ENCODE data around the gene VANGL2.

VANGL2 gene

GRCh38 chr1:160363951-160364735 is 36.2 kb upstream of the VANGL2 start:
- ATAC-seq, result no peak
- no peak for TF ChIP-seq PPARA (CRISPR knock-in tag; IDR thresholded peaks at IDR 0.05; ENCODE audit: borderline replicate concordance)
- TF ChIP-seq BACH2 (CRISPR knock-in tag; IDR thresholded peaks at IDR 0.05; ENCODE audit: borderline replicate concordance), result no peak
- no peak for TF ChIP-seq TCF4 (CRISPR knock-in tag; IDR thresholded peaks at IDR 0.05; ENCODE audit: borderline replicate concordance)
- TF ChIP-seq CSDC2 (CRISPR knock-in tag; IDR thresholded peaks at IDR 0.05), result no peak
- TF ChIP-seq ZNF8 (CRISPR knock-in tag; IDR thresholded peaks at IDR 0.05), result no peak
- TF ChIP-seq ISL1 (CRISPR knock-in tag; IDR thresholded peaks at IDR 0.05), result no peak
- TF ChIP-seq, protein P1, sequence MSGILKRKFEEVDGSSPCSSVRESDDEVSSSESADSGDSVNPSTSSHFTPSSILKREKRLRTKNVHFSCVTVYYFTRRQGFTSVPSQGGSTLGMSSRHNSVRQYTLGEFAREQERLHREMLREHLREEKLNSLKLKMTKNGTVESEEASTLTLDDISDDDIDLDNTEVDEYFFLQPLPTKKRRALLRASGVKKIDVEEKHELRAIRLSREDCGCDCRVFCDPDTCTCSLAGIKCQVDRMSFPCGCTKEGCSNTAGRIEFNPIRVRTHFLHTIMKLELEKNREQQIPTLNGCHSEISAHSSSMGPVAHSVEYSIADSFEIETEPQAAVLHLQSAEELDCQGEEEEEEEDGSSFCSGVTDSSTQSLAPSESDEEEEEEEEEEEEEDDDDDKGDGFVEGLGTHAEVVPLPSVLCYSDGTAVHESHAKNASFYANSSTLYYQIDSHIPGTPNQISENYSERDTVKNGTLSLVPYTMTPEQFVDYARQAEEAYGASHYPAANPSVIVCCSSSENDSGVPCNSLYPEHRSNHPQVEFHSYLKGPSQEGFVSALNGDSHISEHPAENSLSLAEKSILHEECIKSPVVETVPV (CRISPR knock-in tag; IDR thresholded peaks at IDR 0.05), result no peak
- no peak for TF ChIP-seq RARB (CRISPR knock-in tag; IDR thresholded peaks at IDR 0.05)
- no peak for TF ChIP-seq ESRRG (CRISPR knock-in tag; IDR thresholded peaks at IDR 0.05)
- no peak for TF ChIP-seq POU6F1 (CRISPR knock-in tag; IDR thresholded peaks at IDR 0.05; ENCODE audit: borderline replicate concordance, low read depth)
- TF ChIP-seq TSHZ2 (CRISPR knock-in tag; IDR thresholded peaks at IDR 0.05), result no peak
- no peak for TF ChIP-seq GLIS3 (CRISPR knock-in tag; IDR thresholded peaks at IDR 0.05)
- no peak for TF ChIP-seq TOX (CRISPR knock-in tag; IDR thresholded peaks at IDR 0.05; ENCODE audit: borderline replicate concordance)
- no peak for TF ChIP-seq ARNTL (CRISPR knock-in tag; IDR thresholded peaks at IDR 0.05; ENCODE audit: borderline replicate concordance, low read depth)
- no peak for TF ChIP-seq ZNF70 (CRISPR knock-in tag; IDR thresholded peaks at IDR 0.05)
- no peak for TF ChIP-seq ZFP3 (CRISPR knock-in tag; IDR thresholded peaks at IDR 0.05)

DNA sequence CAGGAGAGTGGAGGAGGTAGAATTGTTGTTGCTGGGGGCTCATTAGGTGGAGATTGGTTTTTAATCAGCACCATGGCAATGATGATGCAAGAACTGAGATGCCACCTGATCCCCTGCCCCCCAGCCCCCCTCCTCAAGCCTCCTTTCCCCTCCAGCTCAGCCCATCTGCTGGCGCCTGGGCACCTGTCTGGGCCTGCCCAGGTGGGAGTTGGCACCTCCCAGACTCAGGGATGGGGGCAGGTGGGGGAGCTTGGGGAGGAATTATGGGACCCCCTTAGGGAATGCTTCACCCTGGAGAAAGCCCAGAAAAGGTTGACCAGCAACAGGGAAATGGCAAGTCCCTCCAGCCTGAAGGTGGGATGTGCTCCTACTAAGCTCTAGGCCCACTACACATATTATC is 35.0 kb upstream of the VANGL2 start:
- ATAC-seq, result no peak
- TF ChIP-seq TOX (CRISPR knock-in tag; IDR thresholded peaks at IDR 0.05; ENCODE audit: borderline replicate concordance) (no peak), CREB5 (CRISPR knock-in tag; IDR thresholded peaks at IDR 0.05; ENCODE audit: low read depth) (no peak), BACH2 (CRISPR knock-in tag; IDR thresholded peaks at IDR 0.05; ENCODE audit: borderline replicate concordance) (no peak), CSDC2 (CRISPR knock-in tag; IDR thresholded peaks at IDR 0.05) (no peak), TCF4 (CRISPR knock-in tag; IDR thresholded peaks at IDR 0.05; ENCODE audit: borderline replicate concordance) (no peak), PPARA (CRISPR knock-in tag; IDR thresholded peaks at IDR 0.05; ENCODE audit: borderline replicate concordance) (no peak), ZFP30 (CRISPR knock-in tag; IDR thresholded peaks at IDR 0.05) (no peak), ISL1 (CRISPR knock-in tag; IDR thresholded peaks at IDR 0.05) (no peak), ESRRG (CRISPR knock-in tag; IDR thresholded peaks at IDR 0.05) (no peak), ZNF8 (CRISPR knock-in tag; IDR thresholded peaks at IDR 0.05) (no peak), ZC3H10 (CRISPR knock-in tag; IDR thresholded peaks at IDR 0.05) (no peak)
- TF ChIP-seq, protein P2, sequence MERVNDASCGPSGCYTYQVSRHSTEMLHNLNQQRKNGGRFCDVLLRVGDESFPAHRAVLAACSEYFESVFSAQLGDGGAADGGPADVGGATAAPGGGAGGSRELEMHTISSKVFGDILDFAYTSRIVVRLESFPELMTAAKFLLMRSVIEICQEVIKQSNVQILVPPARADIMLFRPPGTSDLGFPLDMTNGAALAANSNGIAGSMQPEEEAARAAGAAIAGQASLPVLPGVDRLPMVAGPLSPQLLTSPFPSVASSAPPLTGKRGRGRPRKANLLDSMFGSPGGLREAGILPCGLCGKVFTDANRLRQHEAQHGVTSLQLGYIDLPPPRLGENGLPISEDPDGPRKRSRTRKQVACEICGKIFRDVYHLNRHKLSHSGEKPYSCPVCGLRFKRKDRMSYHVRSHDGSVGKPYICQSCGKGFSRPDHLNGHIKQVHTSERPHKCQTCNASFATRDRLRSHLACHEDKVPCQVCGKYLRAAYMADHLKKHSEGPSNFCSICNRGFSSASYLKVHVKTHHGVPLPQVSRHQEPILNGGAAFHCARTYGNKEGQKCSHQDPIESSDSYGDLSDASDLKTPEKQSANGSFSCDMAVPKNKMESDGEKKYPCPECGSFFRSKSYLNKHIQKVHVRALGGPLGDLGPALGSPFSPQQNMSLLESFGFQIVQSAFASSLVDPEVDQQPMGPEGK (CRISPR knock-in tag; IDR thresholded peaks at IDR 0.05; ENCODE audit: borderline replicate concordance), result no peak

Data from SK-N-SH treated with all-trans-retinoic acid at 6 μM for 48 hours (cell line).